Neural cell (in vitro differentiated cells): ENCODE measurements around the gene NLRP7. TPM values are rescaled to one million over a fixed set of nuclear protein-coding genes. Genes with fewer than 3 reads are reported as not detected.

Experiments
- H2AFZ ChIP-seq: fragments of 200-600, 300-800 bp; sonication (generic), shearing (Covaris generic); 2 replicates; pipeline ENCODE4 v1.6.0; 2014; ENCODE audit warnings: low read depth, mild to moderate bottlenecking, antibody characterized with exemption, low read length, moderate library complexity
- H3F3A ChIP-seq: fragments of 200-600 bp; shearing (Covaris generic); 2 replicates; pipeline ENCODE4 v1.6.1; 2016; ENCODE audit warnings: mild to moderate bottlenecking, moderate library complexity, mixed read lengths, antibody characterized with exemption, low read length; ENCODE audit not compliant: insufficient read depth, poor library complexity, severe bottlenecking
- H3K27ac ChIP-seq: fragments of 200-600, 300-800 bp; sonication (generic), shearing (Covaris generic); 2 replicates; pipeline ENCODE4 v1.5.1; 2014; ENCODE audit warnings: mild to moderate bottlenecking, low read length, moderate library complexity
- H3K27me3 ChIP-seq: fragments of 300-800, 200-600 bp; sonication (generic), shearing (Covaris generic); 2 replicates; pipeline ENCODE4 v1.6.0; 2014; ENCODE audit warnings: mild to moderate bottlenecking, low read depth, low read length, moderate library complexity; ENCODE audit not compliant: insufficient read depth
- H3K36me3 ChIP-seq: fragments of 300-800, 200-600 bp; sonication (generic), shearing (Covaris generic); 2 replicates; pipeline ENCODE4 v1.5.1; 2014; ENCODE audit warnings: mild to moderate bottlenecking, antibody characterized with exemption, low read length, moderate library complexity; ENCODE audit not compliant: insufficient read depth
- H3K4me2 ChIP-seq: fragments of 300-800, 200-600 bp; sonication (generic), shearing (Covaris generic); 2 replicates; pipeline ENCODE4 v1.6.0; 2014; ENCODE audit warnings: mild to moderate bottlenecking, low read length
- H3K4me3 ChIP-seq: fragments of 300-800, 200-600 bp; sonication (generic), shearing (Covaris generic); 2 replicates; pipeline ENCODE4 v1.5.1; 2014; ENCODE audit warnings: mild to moderate bottlenecking, low read length, moderate library complexity
- H3K79me2 ChIP-seq: fragments of 200-600 bp; shearing (Covaris generic); replicated peaks from 2 replicates; pipeline ENCODE4 v1.6.0; 2014; ENCODE audit warnings: mild to moderate bottlenecking, low read length, moderate library complexity; ENCODE audit not compliant: insufficient read depth
- H3K9ac ChIP-seq: fragments of 300-800, 200-600 bp; sonication (generic), shearing (Covaris generic); 2 replicates; pipeline ENCODE4 v1.6.1; 2016; ENCODE audit warnings: mild to moderate bottlenecking, low read length, mixed read lengths
- H3K9me2 ChIP-seq: fragments of 200-600 bp; shearing (Covaris generic); 2 replicates; pipeline ENCODE4 v1.6.1; 2016; ENCODE audit warnings: mild to moderate bottlenecking, low read length, mixed read lengths; ENCODE audit not compliant: insufficient read depth
- H3K9me3 ChIP-seq: fragments of 200-600, 300-800 bp; sonication (generic), shearing (Covaris generic); 2 replicates; pipeline ENCODE4 v1.6.1; 2016; ENCODE audit warnings: mild to moderate bottlenecking, mixed run types, low read length, moderate library complexity, mixed read lengths
- H4K20me1 ChIP-seq: fragments of 200-600 bp; shearing (Covaris generic); 2 replicates; pipeline ENCODE4 v1.6.1; 2016; ENCODE audit warnings: mild to moderate bottlenecking, mixed run types; ENCODE audit not compliant: insufficient read depth
- EP300 ChIP-seq: fragments of 450-650 bp; conservative IDR thresholded peaks from 2 replicates; pipeline ENCODE4 v1.6.1; 2014; ENCODE audit warnings: antibody characterized with exemption, mild to moderate bottlenecking, moderate library complexity; ENCODE audit not compliant: poor library complexity, severe bottlenecking
- EZH2 ChIP-seq: fragments of 200-600, 300-800 bp; shearing (Covaris generic), sonication (generic); IDR thresholded peaks from 2 replicates; pipeline ENCODE4 v1.6.1; 2014; ENCODE audit warnings: antibody characterized with exemption, low read length, borderline replicate concordance, mild to moderate bottlenecking; ENCODE audit not compliant: insufficient read depth, poor library complexity, severe bottlenecking
- MXI1 ChIP-seq: fragments of 450-650 bp; conservative IDR thresholded peaks from 2 replicates; pipeline ENCODE4 v1.6.1; 2014; ENCODE audit warnings: antibody characterized with exemption, mild to moderate bottlenecking; ENCODE audit not compliant: poor library complexity, severe bottlenecking
- POLR2AphosphoS5 ChIP-seq: IDR thresholded peaks from 2 replicates; pipeline ENCODE4 v1.6.1; 2012
- RAD21 ChIP-seq: fragments of 450-650 bp; conservative IDR thresholded peaks from 2 replicates; pipeline ENCODE4 v1.6.1; 2014; ENCODE audit warnings: antibody characterized with exemption, mild to moderate bottlenecking, moderate library complexity
- SMC3 ChIP-seq: fragments of 450-650 bp; conservative IDR thresholded peaks from 2 replicates; pipeline ENCODE4 v1.6.1; 2014; ENCODE audit warnings: antibody characterized with exemption, mild to moderate bottlenecking, moderate library complexity; ENCODE audit not compliant: poor library complexity
- TAF1 ChIP-seq: IDR thresholded peaks from 2 replicates; pipeline ENCODE4 v1.6.1; 2012; ENCODE audit warnings: low read depth
- polyA plus RNA-seq: library from polyadenylated mRNA; depleted of rRNA; stranded (reverse); fragments of >200 nt; gene quantifications from 2 replicates; pipeline ENCODE4 v1.2.3, GENCODE V29; 2014
- TF ChIP-seq, protein P1 (sequence below): IDR thresholded peaks from 2 replicates; pipeline ENCODE4 v1.6.1; 2012; ENCODE audit warnings: borderline replicate concordance
- TF ChIP-seq, protein P2 (sequence below): fragments of 450-650 bp; IDR thresholded peaks from 2 replicates; pipeline ENCODE4 v1.5.1; 2014; ENCODE audit warnings: antibody characterized with exemption, mild to moderate bottlenecking, moderate library complexity; ENCODE audit not compliant: poor library complexity, severe bottlenecking

Gene NLRP7
- polyA plus RNA-seq, 1 donor from 2014 or later, result not detected

DNA sequence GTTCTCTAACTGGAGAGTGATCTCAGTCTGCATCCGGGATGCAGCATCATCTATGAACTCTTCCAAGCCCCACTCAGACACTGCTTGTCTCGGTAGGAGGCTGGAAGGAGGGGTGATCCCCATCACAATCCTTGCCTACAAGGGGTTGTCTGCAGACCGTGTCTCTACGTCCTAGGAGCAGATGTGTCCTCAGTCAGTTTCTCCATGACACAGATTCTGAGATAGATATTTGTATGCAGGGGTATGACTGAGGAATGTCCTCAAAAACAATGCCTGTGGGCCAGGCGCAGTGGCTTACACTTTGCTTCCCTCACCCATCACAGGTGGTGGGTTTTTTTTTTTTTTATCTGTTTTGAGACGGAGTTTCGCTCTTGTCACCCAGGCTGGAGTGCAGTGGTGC, 40.5 kb downstream of the NLRP7 start:
- H3K4me2 ChIP-seq, result no peak overlapping the region

DNA sequence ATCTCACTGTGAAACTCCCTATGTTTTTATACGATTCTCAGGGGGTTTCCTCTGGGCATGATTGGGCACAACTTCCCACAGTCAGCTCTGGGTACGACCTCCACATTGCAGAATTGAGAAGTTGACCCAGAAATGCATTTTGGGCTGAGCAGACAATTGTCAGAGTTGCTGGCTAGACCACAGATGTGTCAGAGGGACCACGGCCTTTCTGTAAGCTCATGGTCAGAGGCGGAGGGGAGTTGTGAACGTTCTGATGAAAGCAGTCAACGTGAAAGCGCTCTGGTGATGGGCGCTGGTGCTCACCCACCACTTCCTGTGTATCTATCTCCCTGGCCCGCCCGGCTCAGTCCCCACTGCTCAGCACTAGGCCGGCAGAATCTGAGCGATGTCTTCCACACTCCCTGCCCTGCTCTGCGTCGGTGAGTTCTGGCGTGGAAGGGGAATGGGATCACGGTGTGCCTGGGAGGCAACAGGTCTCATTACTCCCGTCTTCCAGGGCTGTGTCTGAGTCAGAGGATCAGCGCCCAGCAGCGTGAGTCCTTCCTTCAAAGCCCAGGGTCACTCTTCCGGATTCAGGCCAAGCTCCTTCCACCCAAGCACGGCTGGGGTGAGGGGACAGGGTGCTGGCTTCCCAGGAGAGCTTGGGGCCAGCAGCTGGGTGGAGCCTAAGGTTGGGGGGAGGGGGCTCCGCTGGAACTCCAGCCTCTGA, 41.4 kb downstream of the NLRP7 start, which contains the start of gene NCR1:
TSS of gene NCR1 (plus strand) at position 346 of the 709 bp plus-strand sequence. CDS start at position 386, 40 bp downstream.
- Histone ChIP-seq H3K36me3 (no peaks in the 10 kb centered on the region), H3K4me2 (no peak within 1 kb of the TSS), H3K4me3 (no peak within 1 kb of the TSS), H3K79me2 (no peaks in the 10 kb centered on the region), H3K9me3 (no peaks in the 10 kb centered on the region), H4K20me1 (no peaks in the 10 kb centered on the region), H3K9me2 (no peaks in the 10 kb centered on the region), H3F3A (no peaks in the 10 kb centered on the region), H3K27me3 (no peaks in the 10 kb centered on the region), H2AFZ (no peak within 1 kb of the TSS), H3K9ac (no peak within 1 kb of the TSS), H3K27ac (no peak within 1 kb of the TSS)
- TF ChIP-seq, protein P1, sequence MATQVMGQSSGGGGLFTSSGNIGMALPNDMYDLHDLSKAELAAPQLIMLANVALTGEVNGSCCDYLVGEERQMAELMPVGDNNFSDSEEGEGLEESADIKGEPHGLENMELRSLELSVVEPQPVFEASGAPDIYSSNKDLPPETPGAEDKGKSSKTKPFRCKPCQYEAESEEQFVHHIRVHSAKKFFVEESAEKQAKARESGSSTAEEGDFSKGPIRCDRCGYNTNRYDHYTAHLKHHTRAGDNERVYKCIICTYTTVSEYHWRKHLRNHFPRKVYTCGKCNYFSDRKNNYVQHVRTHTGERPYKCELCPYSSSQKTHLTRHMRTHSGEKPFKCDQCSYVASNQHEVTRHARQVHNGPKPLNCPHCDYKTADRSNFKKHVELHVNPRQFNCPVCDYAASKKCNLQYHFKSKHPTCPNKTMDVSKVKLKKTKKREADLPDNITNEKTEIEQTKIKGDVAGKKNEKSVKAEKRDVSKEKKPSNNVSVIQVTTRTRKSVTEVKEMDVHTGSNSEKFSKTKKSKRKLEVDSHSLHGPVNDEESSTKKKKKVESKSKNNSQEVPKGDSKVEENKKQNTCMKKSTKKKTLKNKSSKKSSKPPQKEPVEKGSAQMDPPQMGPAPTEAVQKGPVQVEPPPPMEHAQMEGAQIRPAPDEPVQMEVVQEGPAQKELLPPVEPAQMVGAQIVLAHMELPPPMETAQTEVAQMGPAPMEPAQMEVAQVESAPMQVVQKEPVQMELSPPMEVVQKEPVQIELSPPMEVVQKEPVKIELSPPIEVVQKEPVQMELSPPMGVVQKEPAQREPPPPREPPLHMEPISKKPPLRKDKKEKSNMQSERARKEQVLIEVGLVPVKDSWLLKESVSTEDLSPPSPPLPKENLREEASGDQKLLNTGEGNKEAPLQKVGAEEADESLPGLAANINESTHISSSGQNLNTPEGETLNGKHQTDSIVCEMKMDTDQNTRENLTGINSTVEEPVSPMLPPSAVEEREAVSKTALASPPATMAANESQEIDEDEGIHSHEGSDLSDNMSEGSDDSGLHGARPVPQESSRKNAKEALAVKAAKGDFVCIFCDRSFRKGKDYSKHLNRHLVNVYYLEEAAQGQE, result no peak
- TF ChIP-seq EZH2 (no peak), SMC3 (no peak), MXI1 (no peak), EP300 (no peak), RAD21 (no peak), TAF1 (no peak), POLR2AphosphoS5 (no peak)
- TF ChIP-seq, protein P2, sequence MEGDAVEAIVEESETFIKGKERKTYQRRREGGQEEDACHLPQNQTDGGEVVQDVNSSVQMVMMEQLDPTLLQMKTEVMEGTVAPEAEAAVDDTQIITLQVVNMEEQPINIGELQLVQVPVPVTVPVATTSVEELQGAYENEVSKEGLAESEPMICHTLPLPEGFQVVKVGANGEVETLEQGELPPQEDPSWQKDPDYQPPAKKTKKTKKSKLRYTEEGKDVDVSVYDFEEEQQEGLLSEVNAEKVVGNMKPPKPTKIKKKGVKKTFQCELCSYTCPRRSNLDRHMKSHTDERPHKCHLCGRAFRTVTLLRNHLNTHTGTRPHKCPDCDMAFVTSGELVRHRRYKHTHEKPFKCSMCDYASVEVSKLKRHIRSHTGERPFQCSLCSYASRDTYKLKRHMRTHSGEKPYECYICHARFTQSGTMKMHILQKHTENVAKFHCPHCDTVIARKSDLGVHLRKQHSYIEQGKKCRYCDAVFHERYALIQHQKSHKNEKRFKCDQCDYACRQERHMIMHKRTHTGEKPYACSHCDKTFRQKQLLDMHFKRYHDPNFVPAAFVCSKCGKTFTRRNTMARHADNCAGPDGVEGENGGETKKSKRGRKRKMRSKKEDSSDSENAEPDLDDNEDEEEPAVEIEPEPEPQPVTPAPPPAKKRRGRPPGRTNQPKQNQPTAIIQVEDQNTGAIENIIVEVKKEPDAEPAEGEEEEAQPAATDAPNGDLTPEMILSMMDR, result no peak

More for the DNA sequence above, 40.5 kb downstream of the NLRP7 start:
- no peaks in the 10 kb centered on the region for H4K20me1 ChIP-seq
- no peaks in the 10 kb centered on the region for H3K9me2 ChIP-seq
- no peaks in the 10 kb centered on the region for H3K79me2 ChIP-seq
- no peak overlapping the region for H3K27ac ChIP-seq
- no peaks in the 10 kb centered on the region for H3F3A ChIP-seq
- H3K9me3 ChIP-seq, result no peaks in the 10 kb centered on the region
- TF ChIP-seq EP300 (no peak), EZH2 (no peak), SMC3 (no peak)
- no peak overlapping the region for H2AFZ ChIP-seq
- H3K9ac ChIP-seq, result no peak overlapping the region
- no peak overlapping the region for H3K4me3 ChIP-seq
- no peaks in the 10 kb centered on the region for H3K27me3 ChIP-seq
- no peaks in the 10 kb centered on the region for H3K36me3 ChIP-seq
